ENCODE results near the gene SEMA4D. TPM values are rescaled to one million over a fixed set of nuclear protein-coding genes. Genes with fewer than 3 reads are reported as not detected.

The SEMA4D gene
- total and polyA plus RNA-seq, 2 experiments from 2014 or later, result 9.4 to 10.4 TPM

- H3K4me1 ChIP-seq (ENCODE audit: insufficient read depth), result no peaks in the 10 kb centered on the region
- no peak for DNase-seq (ENCODE audit: low spot score)
- no peaks in the 10 kb centered on the region for H3K79me2 ChIP-seq
- H3K36me3 ChIP-seq (replicated peaks; ENCODE audit: insufficient read depth, low read depth), result no peaks in the 10 kb centered on the region
- H3K9me3 ChIP-seq (ENCODE audit: low read depth), result no peaks in the 10 kb centered on the region
- no peak overlapping the region for H3K4me2 ChIP-seq
- H3K27me3 ChIP-seq, result no peaks in the 10 kb centered on the region
- no peak overlapping the region for H2AFZ ChIP-seq
- H3K27ac ChIP-seq, result no peak overlapping the region
- no peak overlapping the region for H3K4me3 ChIP-seq
- TF ChIP-seq CTCF (IDR thresholded peaks at IDR 0.05; ENCODE audit: poor library complexity) (no peak), EZH2phosphoT487 (IDR thresholded peaks at IDR 0.05; ENCODE audit: low read depth, severe bottlenecking, unreplicated experiment) (no peak), EZH2 (IDR thresholded peaks at IDR 0.05; ENCODE audit: borderline replicate concordance) (no peak)
- 95% methylated on average over 27 of the region's 27 CpGs for WGBS (ENCODE audit: low lambda C conversion rate, missing lambda C conversion rate)
- H4K20me1 ChIP-seq (ENCODE audit: insufficient read depth, poor library complexity, severe bottlenecking), result no peaks in the 10 kb centered on the region
- no peaks in the 10 kb centered on the region for H3K9me2 ChIP-seq (replicated peaks; ENCODE audit: insufficient read depth)
Measured at GRCh38 chr9:89382026-89382986, 115.6 kb downstream of the SEMA4D start.

- Histone ChIP-seq H3K4me2 (no peak overlapping the region), H2AFZ (no peak overlapping the region), H3K27me3 (no peaks in the 10 kb centered on the region), H3K4me1 (ENCODE audit: insufficient read depth) (no peaks in the 10 kb centered on the region), H3K4me3 (no peak overlapping the region), H3K79me2 (no peaks in the 10 kb centered on the region), H3K9me3 (ENCODE audit: low read depth) (no peaks in the 10 kb centered on the region), H3K9me2 (replicated peaks; ENCODE audit: insufficient read depth) (no peaks in the 10 kb centered on the region), H3K27ac (no peak overlapping the region), H3K36me3 (replicated peaks; ENCODE audit: insufficient read depth, low read depth) (no peaks in the 10 kb centered on the region), H4K20me1 (ENCODE audit: insufficient read depth, poor library complexity, severe bottlenecking) (no peaks in the 10 kb centered on the region)
- no peak for DNase-seq (ENCODE audit: low spot score)
- WGBS (ENCODE audit: low lambda C conversion rate, missing lambda C conversion rate), result 97% methylated on average over 4 of the region's 4 CpGs
- TF ChIP-seq CTCF (IDR thresholded peaks at IDR 0.05; ENCODE audit: poor library complexity), result no peak
- TF ChIP-seq EZH2 (IDR thresholded peaks at IDR 0.05; ENCODE audit: borderline replicate concordance), result no peak
- TF ChIP-seq EZH2phosphoT487 (IDR thresholded peaks at IDR 0.05; ENCODE audit: low read depth, severe bottlenecking, unreplicated experiment), result no peak
Measured at GRCh38 chr9:89381308-89381609, 116.7 kb downstream of the SEMA4D start.

GRCh38 chr9:89380437-89381307 is 117.2 kb downstream of the SEMA4D start:
- no peak for DNase-seq (ENCODE audit: low spot score)
- H3K4me3 ChIP-seq, result no peak overlapping the region
- H3K9me3 ChIP-seq (ENCODE audit: low read depth), result no peaks in the 10 kb centered on the region
- TF ChIP-seq CTCF (IDR thresholded peaks at IDR 0.05; ENCODE audit: poor library complexity), result no peak
- no peak for TF ChIP-seq EZH2 (IDR thresholded peaks at IDR 0.05; ENCODE audit: borderline replicate concordance)
- TF ChIP-seq EZH2phosphoT487 (IDR thresholded peaks at IDR 0.05; ENCODE audit: low read depth, severe bottlenecking, unreplicated experiment), result no peak
- no peaks in the 10 kb centered on the region for H3K9me2 ChIP-seq (replicated peaks; ENCODE audit: insufficient read depth)
- no peaks in the 10 kb centered on the region for H3K36me3 ChIP-seq (replicated peaks; ENCODE audit: insufficient read depth, low read depth)
- H3K27ac ChIP-seq, result no peak overlapping the region
- H3K27me3 ChIP-seq, result no peaks in the 10 kb centered on the region
- no peak overlapping the region for H3K4me2 ChIP-seq
- H3K79me2 ChIP-seq, result no peaks in the 10 kb centered on the region
- no peak overlapping the region for H2AFZ ChIP-seq
- 94% methylated on average over 26 of the region's 26 CpGs for WGBS (ENCODE audit: low lambda C conversion rate, missing lambda C conversion rate)
- H4K20me1 ChIP-seq (ENCODE audit: insufficient read depth, poor library complexity, severe bottlenecking), result no peaks in the 10 kb centered on the region
- no peaks in the 10 kb centered on the region for H3K4me1 ChIP-seq (ENCODE audit: insufficient read depth)
